ENCODE results near the gene MSN. TPM values are rescaled to one million over a fixed set of nuclear protein-coding genes. Genes with fewer than 3 reads are reported as not detected.

Gene MSN
- total RNA-seq, 1 experiment from 2014 or later, result 224 TPM

GRCh38 chrX:65637335-65637734, 30.1 kb upstream of the MSN start:
- peaks cover 5% of the 10 kb centered on the region for H3K9me3 Mint-ChIP-seq (ENCODE audit: unreplicated experiment)
- ChIA-PET CTCF (interaction anchor here (0.7 kb wide), 1 partner anchor 1449 kb away, joined by 3 read pairs; no protein-coding TSS in a partner anchor), POLR2A (interaction anchor here (0.7 kb wide), 1 partner anchor 156 kb away, joined by 3 read pairs; no protein-coding TSS in a partner anchor)
- no peak overlapping the region for H3K4me3 Mint-ChIP-seq (ENCODE audit: unreplicated experiment)
- no peaks in the 10 kb centered on the region for H3K27me3 Mint-ChIP-seq (ENCODE audit: insufficient read depth, unreplicated experiment)
- no peak for TF ChIP-seq CTCF (IDR thresholded peaks at IDR 0.05; ENCODE audit: unreplicated experiment)
- intact Hi-C loops (cut with micrococcal nuclease), result no loop called here
- BruUV-seq (replicated peaks), result no TSS peak
- DNase-seq (ENCODE audit: unreplicated experiment), result no peak
- H3K4me1 Mint-ChIP-seq (ENCODE audit: insufficient read depth, unreplicated experiment), result peaks cover 15% of the 10 kb centered on the region
- no peaks in the 10 kb centered on the region for H3K36me3 Mint-ChIP-seq (ENCODE audit: insufficient read depth, unreplicated experiment)
- no peak overlapping the region for H3K27ac Mint-ChIP-seq (ENCODE audit: low read depth, unreplicated experiment)

DNA sequence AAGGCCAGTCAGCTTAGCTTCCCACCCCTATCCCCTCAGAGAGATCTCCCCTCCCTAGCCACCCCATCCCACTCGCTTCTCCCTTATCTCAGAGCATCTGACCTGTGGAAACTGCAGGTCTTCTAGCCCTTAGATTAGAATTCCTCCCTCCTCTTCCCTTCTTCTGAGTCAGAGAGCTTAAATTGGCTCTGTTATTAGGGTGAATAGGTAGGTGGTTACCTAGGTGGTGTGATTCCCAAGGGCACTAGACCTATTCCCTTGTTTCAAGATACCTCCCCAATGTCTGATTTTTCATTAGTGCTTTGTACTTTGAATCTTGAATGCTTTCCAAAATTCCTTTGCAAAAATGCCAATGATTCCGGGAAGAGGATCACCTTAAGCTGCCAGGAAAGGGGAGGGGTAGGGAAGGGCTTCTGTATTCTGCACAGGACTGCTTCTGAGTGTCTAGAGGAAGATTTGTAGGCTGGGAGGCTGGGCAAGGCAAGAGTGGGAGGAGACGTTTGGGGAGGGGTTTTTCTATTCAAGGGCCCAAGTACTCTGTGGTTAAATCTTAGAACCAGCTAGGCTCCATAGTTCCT, 24.5 kb upstream of the MSN start:
- intact Hi-C loops (cut with micrococcal nuclease), result no loop called here
- ChIA-PET CTCF (interaction anchor here (0.5 to 1.4 kb wide), 7 partner anchors 15 to 103 kb away, joined by 3 to 5 read pairs (median 3); no protein-coding TSS in a partner anchor), POLR2A (interaction anchor here (1.0 to 4.7 kb wide), 10 partner anchors 12 to 63 kb away, joined by 3 to 39 read pairs (median 4); partner anchors contain the start of gene MSN)
- peak; percentile 84 for DNase-seq (ENCODE audit: unreplicated experiment)
- Mint-ChIP-seq H3K27me3 (ENCODE audit: insufficient read depth, unreplicated experiment) (no peaks in the 10 kb centered on the region), H3K27ac (ENCODE audit: low read depth, unreplicated experiment) (peak overlapping the region; percentile 32), H3K9me3 (ENCODE audit: unreplicated experiment) (peaks cover 7% of the 10 kb centered on the region), H3K4me3 (ENCODE audit: unreplicated experiment) (no peak overlapping the region), H3K36me3 (ENCODE audit: insufficient read depth, unreplicated experiment) (no peaks in the 10 kb centered on the region), H3K4me1 (ENCODE audit: insufficient read depth, unreplicated experiment) (peaks cover 32% of the 10 kb centered on the region)
- no peak for TF ChIP-seq CTCF (IDR thresholded peaks at IDR 0.05; ENCODE audit: unreplicated experiment)
- BruUV-seq (replicated peaks), result no TSS peak

- peaks cover 32% of the 10 kb centered on the region for H3K4me1 Mint-ChIP-seq (ENCODE audit: insufficient read depth, unreplicated experiment)
- POLR2A ChIA-PET, result interaction anchor here (0.7 to 4.7 kb wide), 10 partner anchors 12 to 62 kb away, joined by 3 to 39 read pairs (median 4); partner anchors contain the start of gene MSN
- TF ChIP-seq CTCF (IDR thresholded peaks at IDR 0.05; ENCODE audit: unreplicated experiment), result no peak
- H3K27me3 Mint-ChIP-seq (ENCODE audit: insufficient read depth, unreplicated experiment), result no peaks in the 10 kb centered on the region
- intact Hi-C loops (cut with micrococcal nuclease), result no loop called here
- H3K36me3 Mint-ChIP-seq (ENCODE audit: insufficient read depth, unreplicated experiment), result no peaks in the 10 kb centered on the region
- peaks cover 7% of the 10 kb centered on the region for H3K9me3 Mint-ChIP-seq (ENCODE audit: unreplicated experiment)
- H3K27ac Mint-ChIP-seq (ENCODE audit: low read depth, unreplicated experiment), result peak overlapping the region; percentile 32
- no TSS peak for BruUV-seq (replicated peaks)
- peak; percentile 43 for DNase-seq (ENCODE audit: unreplicated experiment)
- CTCF ChIA-PET, result interaction anchor here (0.5 to 1.4 kb wide), 7 partner anchors 15 to 103 kb away, joined by 3 to 5 read pairs (median 3); no protein-coding TSS in a partner anchor
- no peak overlapping the region for H3K4me3 Mint-ChIP-seq (ENCODE audit: unreplicated experiment)
These were observed 23.9 kb upstream of the MSN start for GRCh38 chrX:65643531-65644052.

DNA sequence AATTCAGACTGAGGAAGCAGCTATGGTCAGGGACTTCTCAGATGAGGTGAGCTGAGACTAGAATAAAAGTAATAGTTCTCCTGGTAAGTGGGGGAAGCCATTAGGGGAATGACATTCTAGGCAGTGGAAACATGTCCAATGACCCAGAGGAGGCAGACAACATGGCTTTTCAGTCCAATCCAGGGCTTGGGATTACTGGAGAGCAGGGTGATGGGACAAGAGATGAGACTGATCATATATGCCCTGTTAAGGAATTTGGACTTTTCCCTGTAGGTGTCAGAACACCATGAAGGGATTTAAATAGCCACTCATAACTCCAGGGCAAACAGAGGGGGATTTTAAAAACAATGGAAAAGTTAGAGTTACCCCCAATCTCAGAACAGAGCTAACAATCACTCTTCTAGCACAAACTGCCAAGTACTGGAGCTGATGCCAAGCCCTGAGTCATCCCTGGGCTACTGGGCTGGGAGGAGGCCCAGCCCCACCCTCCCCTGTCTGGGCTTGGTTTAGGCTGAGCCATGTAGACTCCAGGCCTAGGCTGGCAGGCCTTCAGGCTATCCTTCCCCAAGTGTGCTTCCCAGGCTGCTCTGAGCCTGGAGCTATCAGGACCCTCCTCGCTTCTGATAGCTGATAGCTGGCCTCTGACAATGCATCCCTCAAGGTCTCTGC, 22.7 kb upstream of the MSN start:
- POLR2A ChIA-PET, result interaction anchor here (0.6 to 4.7 kb wide), 7 partner anchors 10 to 62 kb away, joined by 3 to 39 read pairs (median 5); partner anchors contain the start of gene MSN
- intact Hi-C loops (cut with micrococcal nuclease), result no loop called here

More for the DNA sequence above, 22.7 kb upstream of the MSN start:
- H3K4me1 Mint-ChIP-seq (ENCODE audit: insufficient read depth, unreplicated experiment), result peaks cover 32% of the 10 kb centered on the region
- peak overlapping the region; percentile 31 for H3K4me3 Mint-ChIP-seq (ENCODE audit: unreplicated experiment)
- DNase-seq (ENCODE audit: unreplicated experiment), result peak; percentile 91
- no peak for TF ChIP-seq CTCF (IDR thresholded peaks at IDR 0.05; ENCODE audit: unreplicated experiment)
- H3K27me3 Mint-ChIP-seq (ENCODE audit: insufficient read depth, unreplicated experiment), result no peaks in the 10 kb centered on the region
- H3K36me3 Mint-ChIP-seq (ENCODE audit: insufficient read depth, unreplicated experiment), result no peaks in the 10 kb centered on the region
- no TSS peak for BruUV-seq (replicated peaks)
- H3K9me3 Mint-ChIP-seq (ENCODE audit: unreplicated experiment), result peaks cover 7% of the 10 kb centered on the region
- peak overlapping the region; percentile 63 for H3K27ac Mint-ChIP-seq (ENCODE audit: low read depth, unreplicated experiment)
- CTCF ChIA-PET, result interaction anchor here (0.5 to 1.4 kb wide), 5 partner anchors 23 to 338 kb away, joined by 3 to 4 read pairs (median 3); partner anchors contain the start of gene MSN
